Measurements from ENCODE around the gene LMNTD1.
"Not testable (repeated sequence)": the region's sequence is repeated elsewhere in the genome, so short reads cannot be mapped to it uniquely, and the experiment has no call there.

The LMNTD1 gene

GRCh38 chr12:25426821-25427220, 126.3 kb downstream of the LMNTD1 start:
- not testable (repeated sequence) for DNase-seq

Data from effector CD8-positive, alpha-beta T cell (primary cell).